Measurements from ENCODE around the gene PPM1M. TPM values are rescaled to one million over a fixed set of nuclear protein-coding genes. Genes with fewer than 3 reads are reported as not detected.
A peak's percentile ranks its signal among the peaks of the same experiment; 100 is the strongest.

PPM1M gene
- total RNA-seq, 2 donors from 2014 or later: 52.3 to 74.1 TPM

- H3K9me3 Mint-ChIP-seq: no peaks in the 10 kb centered on the region
- H3K27ac Mint-ChIP-seq: no peak overlapping the region
- ATAC-seq (no peak), DNase-seq (ENCODE audit: low spot score in 2 of 2) (no peak)
- peaks cover 17 to 33% of the 10 kb centered on the region in 2 donors for H3K36me3 Mint-ChIP-seq
Measured at GRCh38 chr3:52211268-52211891, 34.2 kb upstream of the PPM1M start.

GRCh38 chr3:52213005-52213404 lies 32.6 kb upstream of the PPM1M start:
- no peaks in the 10 kb centered on the region for H3K9me3 Mint-ChIP-seq
- H3K36me3 Mint-ChIP-seq: peaks cover 17% of the 10 kb centered on the region in 2 donors
- H3K27ac Mint-ChIP-seq: peak overlapping the region in 1 of 2 donors; percentile 96

GRCh38 chr3:52213901-52214300 lies 31.7 kb upstream of the PPM1M start:
- Mint-ChIP-seq H3K9me3 (no peaks in the 10 kb centered on the region), H3K27ac (no peak overlapping the region), H3K36me3 (peaks cover 11 to 17% of the 10 kb centered on the region in 2 donors)
- DNase-seq (ENCODE audit: low spot score in 2 of 2) (no peak), ATAC-seq (no peak)

More at GRCh38 chr3:52213005-52213404, 32.6 kb upstream of the PPM1M start:
- DNase-seq (ENCODE audit: low spot score in 2 of 2) (no peak), ATAC-seq (no peak)

GRCh38 chr3:52215351-52215750 lies 30.2 kb upstream of the PPM1M start:
- peak overlapping the region in 1 of 2 donors; percentile 78 for H3K27ac Mint-ChIP-seq

GRCh38 chr3:52216585-52217408 lies 28.8 kb upstream of the PPM1M start:
- DNase-seq (ENCODE audit: low spot score in 2 of 2) (no peak), ATAC-seq (peak; percentile 62 to 90)
- Mint-ChIP-seq H3K36me3 (peaks cover 8 to 11% of the 10 kb centered on the region in 2 donors), H3K27ac (peak overlapping the region; percentile 36 to 70), H3K9me3 (no peaks in the 10 kb centered on the region)

More at GRCh38 chr3:52215351-52215750, 30.2 kb upstream of the PPM1M start:
- Mint-ChIP-seq H3K36me3 (peaks cover 11 to 17% of the 10 kb centered on the region in 2 donors), H3K9me3 (no peaks in the 10 kb centered on the region)
- DNase-seq (ENCODE audit: low spot score in 2 of 2) (no peak), ATAC-seq (no peak)

GRCh38 chr3:52217409-52217805 lies 28.2 kb upstream of the PPM1M start:
- no peaks in the 10 kb centered on the region for H3K9me3 Mint-ChIP-seq
- ATAC-seq (peak; percentile 1 to 6), DNase-seq (ENCODE audit: low spot score in 2 of 2) (no peak)
- H3K27ac Mint-ChIP-seq: peak overlapping the region; percentile 36 to 65
- peaks cover 8 to 11% of the 10 kb centered on the region in 2 donors for H3K36me3 Mint-ChIP-seq

- DNase-seq (ENCODE audit: low spot score in 2 of 2) (no peak), ATAC-seq (no peak)
- H3K9me3 Mint-ChIP-seq: no peaks in the 10 kb centered on the region
- H3K36me3 Mint-ChIP-seq: peaks cover 8 to 11% of the 10 kb centered on the region in 2 donors
- peak overlapping the region in 1 of 2 donors; percentile 36 for H3K27ac Mint-ChIP-seq
Measured at GRCh38 chr3:52218026-52218425, 27.5 kb upstream of the PPM1M start.

GRCh38 chr3:52218454-52218853 lies 27.1 kb upstream of the PPM1M start:
- ATAC-seq: no peak
- H3K27ac Mint-ChIP-seq: peak overlapping the region in 1 of 2 donors; percentile 36

GRCh38 chr3:52218937-52219650 lies 26.5 kb upstream of the PPM1M start:
- Mint-ChIP-seq H3K36me3 (peaks cover 8 to 11% of the 10 kb centered on the region in 2 donors), H3K27ac (no peak overlapping the region), H3K9me3 (no peaks in the 10 kb centered on the region)
- DNase-seq (ENCODE audit: low spot score in 2 of 2) (no peak), ATAC-seq (no peak)

More at GRCh38 chr3:52218454-52218853, 27.1 kb upstream of the PPM1M start:
- no peak for DNase-seq (ENCODE audit: low spot score in 2 of 2)
- Mint-ChIP-seq H3K9me3 (no peaks in the 10 kb centered on the region), H3K36me3 (peaks cover 8 to 11% of the 10 kb centered on the region in 2 donors)

- ATAC-seq (peak; percentile 51 to 69), DNase-seq (ENCODE audit: low spot score in 2 of 2) (peak; percentile 80 to 94)
- Mint-ChIP-seq H3K36me3 (peaks cover 1 to 3% of the 10 kb centered on the region in 2 donors), H3K9me3 (no peaks in the 10 kb centered on the region), H3K27ac (peak overlapping the region; percentile 41 to 68)
Measured at GRCh38 chr3:52220380-52221026, 25.1 kb upstream of the PPM1M start.

- DNase-seq (ENCODE audit: low spot score in 2 of 2): no peak
- no peak for ATAC-seq
- Mint-ChIP-seq H3K36me3 (no peaks in the 10 kb centered on the region), H3K27ac (peak overlapping the region in 1 of 2 donors; percentile 85), H3K9me3 (no peaks in the 10 kb centered on the region)
Measured at GRCh38 chr3:52221141-52221562, 24.4 kb upstream of the PPM1M start.

- DNase-seq (ENCODE audit: low spot score in 2 of 2): peak in 1 of 2 donors; percentile 54
- Mint-ChIP-seq H3K9me3 (no peaks in the 10 kb centered on the region), H3K27ac (peak overlapping the region; percentile 85 to 93), H3K36me3 (no peaks in the 10 kb centered on the region)
- peak; percentile 50 to 64 for ATAC-seq
Measured at GRCh38 chr3:52221563-52222318, 23.8 kb upstream of the PPM1M start.

GRCh38 chr3:52222319-52223221 lies 23.0 kb upstream of the PPM1M start:
- ATAC-seq (no peak), DNase-seq (ENCODE audit: low spot score in 2 of 2) (no peak)
- Mint-ChIP-seq H3K36me3 (no peaks in the 10 kb centered on the region), H3K27ac (peak overlapping the region; percentile 85 to 93), H3K9me3 (no peaks in the 10 kb centered on the region)

- no peak for DNase-seq (ENCODE audit: low spot score in 2 of 2)
- H3K36me3 Mint-ChIP-seq: no peaks in the 10 kb centered on the region
- no peak for ATAC-seq
- peak overlapping the region; percentile 85 to 94 for H3K27ac Mint-ChIP-seq
- no peaks in the 10 kb centered on the region for H3K9me3 Mint-ChIP-seq
Measured at GRCh38 chr3:52223449-52224408, 21.8 kb upstream of the PPM1M start.
